SK-N-SH treated with all-trans-retinoic acid at 6 μM for 48 hours (cell line): ENCODE results near the gene TTC36.
"Not testable (repeated sequence)": the region's sequence is repeated elsewhere in the genome, so short reads cannot be mapped to it uniquely, and the experiment has no call there.

ENCODE experiments used
- ESRRG ChIP-seq: fragments of 250-450 bp; sonication (Bioruptor Pico); IDR thresholded peaks from 2 replicates; pipeline ENCODE4 v1.6.1; 2021; ENCODE audit warnings: mild to moderate bottlenecking
- ISL1 ChIP-seq: fragments of 250-450 bp; sonication (Bioruptor Pico); IDR thresholded peaks from 2 replicates; pipeline ENCODE4 v2.1.2; 2022; ENCODE audit warnings: mild to moderate bottlenecking, moderate library complexity
- OSR1 ChIP-seq: fragments of 250-450 bp; sonication (Bioruptor Pico); IDR thresholded peaks from 2 replicates; pipeline ENCODE4 v1.8.0; 2022; ENCODE audit warnings: moderate library complexity, mild to moderate bottlenecking, inconsistent platforms
- RARB ChIP-seq: fragments of 250-450 bp; sonication (Bioruptor Pico); IDR thresholded peaks from 2 replicates; pipeline ENCODE4 v1.8.0; 2021; ENCODE audit warnings: mild to moderate bottlenecking, moderate library complexity
- TOX ChIP-seq: fragments of 250-450 bp; sonication (Bioruptor Pico); IDR thresholded peaks from 2 replicates; pipeline ENCODE4 v1.8.0; 2021; ENCODE audit warnings: mild to moderate bottlenecking, moderate library complexity, borderline replicate concordance
- ZFP3 ChIP-seq: fragments of 250-450 bp; sonication (Bioruptor Pico); IDR thresholded peaks from 2 replicates; pipeline ENCODE4 v1.5.0; 2020; ENCODE audit warnings: mild to moderate bottlenecking, moderate library complexity
- ZFP30 ChIP-seq: fragments of 450-650 bp; formaldehyde crosslinking; IDR thresholded peaks from 2 replicates; pipeline ENCODE4 v1.5.0; 2022; ENCODE audit warnings: mild to moderate bottlenecking, moderate library complexity
- ZNF70 ChIP-seq: fragments of 450-650 bp; formaldehyde crosslinking; IDR thresholded peaks from 2 replicates; pipeline ENCODE4 v1.5.0; 2020; ENCODE audit warnings: mild to moderate bottlenecking, moderate library complexity

GRCh38 chr11:118571701-118572060, 44.4 kb downstream of the TTC36 start:
- TF ChIP-seq ZFP3 (CRISPR knock-in tag) = peak; percentile 90
- TF ChIP-seq ESRRG; OSR1; RARB (CRISPR knock-in tag); TOX (CRISPR knock-in tag); ISL1; ZFP30 (CRISPR knock-in tag); ZNF70 (CRISPR knock-in tag): not testable (repeated sequence)
